SK-N-SH (cell line): ENCODE results near the gene FIBP. TPM values are rescaled to one million over a fixed set of nuclear protein-coding genes. Genes with fewer than 3 reads are reported as not detected.

ENCODE experiments used
- CTCF ChIA-PET: fragments of 300-600, 350-600 bp; formaldehyde crosslinking; extraction: SDS; loops from one replicate; lab custom pipeline; 2021; lab: Yijun Ruan, JAX
- POLR2A ChIA-PET: fragments of 350-600 bp; sonication (Branson Sonifier 250); formaldehyde crosslinking; extraction: SDS; loops from one replicate; lab custom pipeline; 2020; ENCODE audit warnings: antibody characterized with exemption, inconsistent platforms; lab: Yijun Ruan, JAX
- DNase-seq: peaks from one replicate; pipeline ENCODE4 v3.0.0; 2012
- H2AFZ ChIP-seq: fragments of 200-600 bp; sonication (generic); 2 replicates; pipeline ENCODE4 v1.8.1; 2016; ENCODE audit warnings: antibody characterized with exemption, mild to moderate bottlenecking, low read depth
- H3F3A ChIP-seq: fragments of 200-600 bp; sonication (generic); replicated peaks from 2 replicates; pipeline ENCODE3; 2016; ENCODE audit warnings: antibody characterized with exemption, mild to moderate bottlenecking; ENCODE audit not compliant: insufficient read depth
- H3K27ac ChIP-seq, 2 experiments: fragments of 200-500 bp in 1 of 2; fragments of 200-600 bp in 1 of 2; sonication (Bioruptor generic) in 1 of 2; sonication (generic), shearing (Covaris generic) in 1 of 2; 2 replicates each; pipeline versions ENCODE4 v1.5.1 to v1.6.1; 2014 to 2016; ENCODE audit warnings: low read depth in 2 of 2, inconsistent platforms in 1 of 2, low read length in 1 of 2, mild to moderate bottlenecking in 1 of 2, mixed read lengths in 1 of 2
- H3K27me3 ChIP-seq: fragments of 200-600 bp; sonication (generic), shearing (Covaris generic); 2 replicates; pipeline ENCODE4 v1.6.1; 2016; ENCODE audit warnings: mixed run types; ENCODE audit not compliant: insufficient read depth
- H3K36me3 ChIP-seq, 2 experiments: fragments of 200-500 bp in 1 of 2; fragments of 200-600 bp in 1 of 2; sonication (Bioruptor generic) in 1 of 2; sonication (generic) in 1 of 2; replicated peaks in 1 of 2; 2 replicates each; pipeline versions ENCODE3 to v1.5.1; 2014 to 2016; ENCODE audit warnings: low read length in 1 of 2, mild to moderate bottlenecking in 1 of 2; ENCODE audit not compliant: insufficient read depth in 2 of 2, control insufficient read depth in 1 of 2
- H3K4me1 ChIP-seq, 2 experiments: fragments of 200-500 bp in 1 of 2; fragments of 200-600 bp in 1 of 2; sonication (Bioruptor generic) in 1 of 2; sonication (generic), shearing (Covaris generic) in 1 of 2; 2 replicates each; pipeline versions ENCODE4 v1.5.1 to v1.6.1; 2014 to 2016; ENCODE audit warnings: low read depth in 1 of 2, low read length in 1 of 2, mixed run types in 1 of 2; ENCODE audit not compliant: insufficient read depth in 2 of 2, control insufficient read depth in 1 of 2
- H3K4me2 ChIP-seq: fragments of 200-600 bp; sonication (generic), shearing (Covaris generic); 2 replicates; pipeline ENCODE4 v1.6.1; 2017; ENCODE audit warnings: mixed run types
- H3K4me3 ChIP-seq, 2 experiments: fragments of 200-500 bp in 1 of 2; fragments of 200-600 bp in 1 of 2; sonication (Bioruptor generic) in 1 of 2; sonication (generic), shearing (Covaris generic) in 1 of 2; 2 replicates each; pipeline versions ENCODE4 v1.5.1 to v1.8.1; 2014 to 2016; ENCODE audit warnings: low read depth in 2 of 2, inconsistent platforms in 1 of 2, low read length in 1 of 2, mild to moderate bottlenecking in 1 of 2, mixed read lengths in 1 of 2, moderate library complexity in 1 of 2
- H3K79me2 ChIP-seq: fragments of 200-600 bp; sonication (generic); 2 replicates; pipeline ENCODE4 v1.8.1; 2017; ENCODE audit warnings: mild to moderate bottlenecking; ENCODE audit not compliant: insufficient read depth
- H3K9ac ChIP-seq: fragments of 200-600 bp; sonication (generic); 2 replicates; pipeline ENCODE4 v1.6.1; 2017; ENCODE audit warnings: mixed run types
- H3K9me2 ChIP-seq: fragments of 200-600 bp; sonication (generic); 2 replicates; pipeline ENCODE4 v1.6.1; 2017; ENCODE audit warnings: mixed run types
- H3K9me3 ChIP-seq: fragments of 200-600 bp; sonication (generic); 2 replicates; pipeline ENCODE4 v1.6.1; 2017; ENCODE audit warnings: mixed run types, mild to moderate bottlenecking, moderate library complexity
- H4K20me1 ChIP-seq: fragments of 200-600 bp; sonication (generic); 2 replicates; pipeline ENCODE4 v1.6.1; 2017; ENCODE audit warnings: mild to moderate bottlenecking, mixed run types; ENCODE audit not compliant: insufficient read depth
- CHD2 ChIP-seq: fragments of 150-350 bp; IDR thresholded peaks from 2 replicates; pipeline ENCODE4 v1.6.1; 2018; ENCODE audit warnings: low read length; ENCODE audit not compliant: partially characterized antibody
- EZH2phosphoT487 ChIP-seq: fragments of 200-600 bp; sonication (generic); IDR thresholded peaks from 2 replicates; pipeline ENCODE4 v1.6.1; 2017; ENCODE audit warnings: low read depth, mixed run types, mild to moderate bottlenecking, antibody characterized with exemption, moderate library complexity, borderline replicate concordance
- FOSL2 ChIP-seq: IDR thresholded peaks from 2 replicates; pipeline ENCODE4 v1.4.0; 2012; ENCODE audit warnings: low read depth, mild to moderate bottlenecking, moderate library complexity, borderline replicate concordance
- GABPA ChIP-seq: IDR thresholded peaks from 2 replicates; pipeline ENCODE4 v1.4.0; 2012; ENCODE audit warnings: low read depth, mild to moderate bottlenecking
- GATA2 ChIP-seq: sonication (generic); formaldehyde crosslinking; IDR thresholded peaks from 2 replicates; pipeline ENCODE4 v1.5.0; 2020; ENCODE audit warnings: mild to moderate bottlenecking, missing genetic modification reagents
- IRF3 ChIP-seq: fragments of 150-350 bp; IDR thresholded peaks from 2 replicates; pipeline ENCODE4 v1.6.1; 2016; ENCODE audit warnings: mild to moderate bottlenecking, low read depth, low read length
- JUND ChIP-seq: IDR thresholded peaks from 2 replicates; pipeline ENCODE4 v1.4.0; 2012
- MEF2A ChIP-seq: IDR thresholded peaks from 2 replicates; pipeline ENCODE4 v1.4.0; 2012; ENCODE audit warnings: low read depth, borderline replicate concordance
- NFIC ChIP-seq: IDR thresholded peaks from 2 replicates; pipeline ENCODE4 v1.4.0; 2012; ENCODE audit warnings: borderline replicate concordance
- NRF1 ChIP-seq: IDR thresholded peaks from 2 replicates; pipeline ENCODE4 v1.6.1; 2012; ENCODE audit warnings: low read depth, mild to moderate bottlenecking, low read length
- PBX3 ChIP-seq: IDR thresholded peaks from 2 replicates; pipeline ENCODE4; 2012
- POLR2AphosphoS5 ChIP-seq: IDR thresholded peaks from 2 replicates; pipeline ENCODE4 v1.6.1; 2012; ENCODE audit warnings: low read depth, low read length
- RAD21 ChIP-seq: IDR thresholded peaks from 2 replicates; pipeline ENCODE4 v1.6.1; 2012; ENCODE audit warnings: mild to moderate bottlenecking, low read length
- REST ChIP-seq: IDR thresholded peaks from 2 replicates; pipeline ENCODE4 v1.6.1; 2012; ENCODE audit warnings: mild to moderate bottlenecking, low read depth, low read length, moderate library complexity
- RXRA ChIP-seq: IDR thresholded peaks from 2 replicates; pipeline ENCODE4 v1.4.0; 2012; ENCODE audit warnings: low read depth, mild to moderate bottlenecking, borderline replicate concordance
- SIN3A ChIP-seq: IDR thresholded peaks from 2 replicates; pipeline ENCODE4 v1.6.1; 2012; ENCODE audit warnings: low read depth, mild to moderate bottlenecking, low read length, moderate library complexity, borderline replicate concordance
- TEAD4 ChIP-seq: IDR thresholded peaks from 2 replicates; pipeline ENCODE4 v1.4.0; 2012; ENCODE audit warnings: mild to moderate bottlenecking, borderline replicate concordance; ENCODE audit not compliant: insufficient read depth
- USF2 ChIP-seq: fragments of 150-350 bp; IDR thresholded peaks from 2 replicates; pipeline ENCODE4 v1.6.1; 2017; ENCODE audit warnings: antibody characterized with exemption, low read length, low read depth, borderline replicate concordance
- YY1 ChIP-seq: IDR thresholded peaks from 2 replicates; pipeline ENCODE4 v1.4.0; 2012; ENCODE audit warnings: low read depth, mild to moderate bottlenecking
- WGBS: methylation state at CpG from one replicate; pipeline ENCODE4 v1.1.6; 2017; ENCODE audit warnings: low lambda C conversion rate; 5-methylcytosine and 5-hydroxymethylcytosine counted together
- polyA plus RNA-seq, 3 experiments: library from polyadenylated mRNA; depleted of rRNA; stranded (reverse); fragments of >200 nt; gene quantifications; 2 replicates each; pipeline ENCODE4 v1.2.3, GENCODE V29; 2012
- TF ChIP-seq, protein P1 (sequence below): IDR thresholded peaks from 2 replicates; pipeline ENCODE4 v1.4.0; 2012; ENCODE audit warnings: low read depth, borderline replicate concordance

Gene FIBP
- polyA plus RNA-seq, 1 of the 3 experiments (the other 2 are of a cell fraction), result 190 TPM

DNA sequence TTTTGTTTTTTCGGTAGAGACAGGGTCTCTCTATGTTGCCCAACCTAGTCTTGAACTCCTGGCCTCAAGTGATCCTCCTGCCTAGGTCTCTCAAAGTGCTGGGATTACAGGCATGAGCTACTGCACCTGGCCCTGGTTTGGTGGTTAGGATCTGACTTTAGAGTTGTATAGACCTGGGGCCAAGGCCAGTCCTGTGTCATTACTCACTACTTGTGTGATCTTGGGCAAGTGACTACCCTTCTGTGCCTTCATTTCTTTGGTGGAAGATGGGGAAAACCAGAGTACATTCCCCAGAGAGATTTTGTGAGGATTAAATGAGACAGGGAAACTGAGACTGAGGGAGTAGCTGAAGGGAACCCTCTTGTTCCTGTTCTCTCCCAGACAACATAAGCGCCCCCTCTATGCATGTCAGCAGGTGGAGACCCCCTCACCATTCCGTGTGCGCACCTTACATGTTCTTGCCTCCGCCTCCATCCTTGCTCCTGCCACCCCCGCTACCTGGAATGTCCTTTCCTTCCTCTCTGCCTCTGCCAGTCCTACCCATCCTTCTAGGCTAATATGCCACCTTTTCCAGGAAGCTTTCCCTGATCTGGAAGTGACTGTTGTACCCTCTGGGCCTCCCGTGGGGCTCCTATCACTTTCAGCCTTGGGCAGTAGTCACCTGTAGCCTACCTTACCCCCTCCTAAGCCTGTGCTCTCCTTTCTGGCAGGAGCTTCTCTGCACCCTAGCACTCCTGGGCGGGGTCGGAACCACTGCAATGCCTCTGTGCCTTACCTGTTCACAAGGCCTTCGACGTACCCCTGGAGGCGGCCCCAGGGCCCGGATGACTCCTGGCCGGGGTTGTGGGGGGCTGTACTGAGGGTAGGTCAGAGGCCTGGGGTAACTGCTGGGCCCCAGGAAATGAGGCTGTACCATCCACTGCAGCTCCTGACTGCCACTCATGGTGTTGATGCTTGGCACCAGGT is 8.0 kb upstream of the FIBP start:
- peak overlapping the region; percentile 97 for H3K9ac ChIP-seq
- ChIA-PET CTCF (interaction anchor here (0.8 to 4.9 kb wide), 5 partner anchors 7 to 18 kb away, joined by 3 to 20 read pairs (median 4); partner anchors contain the start of genes CCDC85B and FIBP), POLR2A (interaction anchor here (0.6 kb wide), 1 partner anchor 22 kb away, joined by 3 read pairs; no protein-coding TSS in a partner anchor)
- H3K36me3 ChIP-seq, result peaks cover 0 to 49% of the 10 kb centered on the region in 2 experiments
- H3K9me2 ChIP-seq, result no peaks in the 10 kb centered on the region
- no peak for DNase-seq
- TF ChIP-seq RAD21 (no peak), MEF2A (no peak), YY1 (no peak), FOSL2 (no peak), PBX3 (no peak), REST (no peak), NFIC (no peak), CHD2 (no peak), POLR2AphosphoS5 (no peak), EZH2phosphoT487 (no peak), IRF3 (no peak), SIN3A (no peak), JUND (no peak), GATA2 (no peak), TEAD4 (no peak), USF2 (no peak), NRF1 (no peak), RXRA (no peak), GABPA (no peak)
- TF ChIP-seq, protein P1, sequence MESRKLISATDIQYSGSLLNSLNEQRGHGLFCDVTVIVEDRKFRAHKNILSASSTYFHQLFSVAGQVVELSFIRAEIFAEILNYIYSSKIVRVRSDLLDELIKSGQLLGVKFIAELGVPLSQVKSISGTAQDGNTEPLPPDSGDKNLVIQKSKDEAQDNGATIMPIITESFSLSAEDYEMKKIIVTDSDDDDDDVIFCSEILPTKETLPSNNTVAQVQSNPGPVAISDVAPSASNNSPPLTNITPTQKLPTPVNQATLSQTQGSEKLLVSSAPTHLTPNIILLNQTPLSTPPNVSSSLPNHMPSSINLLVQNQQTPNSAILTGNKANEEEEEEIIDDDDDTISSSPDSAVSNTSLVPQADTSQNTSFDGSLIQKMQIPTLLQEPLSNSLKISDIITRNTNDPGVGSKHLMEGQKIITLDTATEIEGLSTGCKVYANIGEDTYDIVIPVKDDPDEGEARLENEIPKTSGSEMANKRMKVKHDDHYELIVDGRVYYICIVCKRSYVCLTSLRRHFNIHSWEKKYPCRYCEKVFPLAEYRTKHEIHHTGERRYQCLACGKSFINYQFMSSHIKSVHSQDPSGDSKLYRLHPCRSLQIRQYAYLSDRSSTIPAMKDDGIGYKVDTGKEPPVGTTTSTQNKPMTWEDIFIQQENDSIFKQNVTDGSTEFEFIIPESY, result no peak
- peak overlapping the region in 1 of 2 experiments; percentile 82; a peak in 2 of 4 replicates for H3K4me3 ChIP-seq
- peak overlapping the region in 1 of 2 experiments; percentile 94; a peak in 2 of 4 replicates for H3K27ac ChIP-seq
- no peaks in the 10 kb centered on the region for H3K9me3 ChIP-seq
- H3K4me1 ChIP-seq, result peaks cover 27 to 49% of the 10 kb centered on the region in 2 experiments; a peak in 3 of 4 replicates
- peak overlapping the region; percentile 89 for H3K4me2 ChIP-seq
- H4K20me1 ChIP-seq, result peaks cover 77% of the 10 kb centered on the region
- no peak overlapping the region for H2AFZ ChIP-seq
- WGBS, result 96% methylated on average over 11 of the region's 14 CpGs
- H3K27me3 ChIP-seq, result no peaks in the 10 kb centered on the region
- peaks cover 71% of the 10 kb centered on the region for H3F3A ChIP-seq
- H3K79me2 ChIP-seq, result peaks cover 96% of the 10 kb centered on the region
